Measurements from ENCODE around the gene JMJD4.

DNA sequence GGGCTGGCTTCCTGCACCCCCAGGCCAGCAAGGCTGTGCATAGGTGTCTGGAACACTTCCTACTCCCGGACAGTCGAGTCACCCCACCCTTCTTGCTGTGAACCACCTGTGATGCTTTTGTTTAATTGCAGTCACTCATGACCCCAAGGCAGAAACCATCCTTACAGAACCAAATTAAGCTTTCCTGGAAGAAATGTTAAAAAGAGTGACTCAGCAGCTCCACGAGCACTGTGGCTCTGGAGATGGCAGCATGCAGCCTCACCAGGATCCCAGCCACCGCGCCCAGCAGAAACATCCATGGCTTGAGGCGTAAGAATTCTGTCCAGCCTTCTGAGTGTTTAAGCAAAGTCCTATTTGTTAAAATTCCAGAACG lies 28.9 kb upstream of the JMJD4 start:
- TF ChIP-seq, protein P1, sequence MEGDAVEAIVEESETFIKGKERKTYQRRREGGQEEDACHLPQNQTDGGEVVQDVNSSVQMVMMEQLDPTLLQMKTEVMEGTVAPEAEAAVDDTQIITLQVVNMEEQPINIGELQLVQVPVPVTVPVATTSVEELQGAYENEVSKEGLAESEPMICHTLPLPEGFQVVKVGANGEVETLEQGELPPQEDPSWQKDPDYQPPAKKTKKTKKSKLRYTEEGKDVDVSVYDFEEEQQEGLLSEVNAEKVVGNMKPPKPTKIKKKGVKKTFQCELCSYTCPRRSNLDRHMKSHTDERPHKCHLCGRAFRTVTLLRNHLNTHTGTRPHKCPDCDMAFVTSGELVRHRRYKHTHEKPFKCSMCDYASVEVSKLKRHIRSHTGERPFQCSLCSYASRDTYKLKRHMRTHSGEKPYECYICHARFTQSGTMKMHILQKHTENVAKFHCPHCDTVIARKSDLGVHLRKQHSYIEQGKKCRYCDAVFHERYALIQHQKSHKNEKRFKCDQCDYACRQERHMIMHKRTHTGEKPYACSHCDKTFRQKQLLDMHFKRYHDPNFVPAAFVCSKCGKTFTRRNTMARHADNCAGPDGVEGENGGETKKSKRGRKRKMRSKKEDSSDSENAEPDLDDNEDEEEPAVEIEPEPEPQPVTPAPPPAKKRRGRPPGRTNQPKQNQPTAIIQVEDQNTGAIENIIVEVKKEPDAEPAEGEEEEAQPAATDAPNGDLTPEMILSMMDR (conservative IDR thresholded peaks at IDR 0.05; ENCODE audit: low read depth, low read length), result no peak
- no peak for TF ChIP-seq EZH2 (IDR thresholded peaks at IDR 0.05; ENCODE audit: borderline replicate concordance, low read depth, low read length, poor library complexity, severe bottlenecking)
